ENCODE results near the gene CA5A. TPM values are rescaled to one million over a fixed set of nuclear protein-coding genes. Genes with fewer than 3 reads are reported as not detected.

CA5A gene
- total and polyA plus RNA-seq, 2 of the 13 experiments (the other 11 are each of a cell fraction or from before 2014, with no cell fraction given), result 66.8 to 106 TPM

DNA sequence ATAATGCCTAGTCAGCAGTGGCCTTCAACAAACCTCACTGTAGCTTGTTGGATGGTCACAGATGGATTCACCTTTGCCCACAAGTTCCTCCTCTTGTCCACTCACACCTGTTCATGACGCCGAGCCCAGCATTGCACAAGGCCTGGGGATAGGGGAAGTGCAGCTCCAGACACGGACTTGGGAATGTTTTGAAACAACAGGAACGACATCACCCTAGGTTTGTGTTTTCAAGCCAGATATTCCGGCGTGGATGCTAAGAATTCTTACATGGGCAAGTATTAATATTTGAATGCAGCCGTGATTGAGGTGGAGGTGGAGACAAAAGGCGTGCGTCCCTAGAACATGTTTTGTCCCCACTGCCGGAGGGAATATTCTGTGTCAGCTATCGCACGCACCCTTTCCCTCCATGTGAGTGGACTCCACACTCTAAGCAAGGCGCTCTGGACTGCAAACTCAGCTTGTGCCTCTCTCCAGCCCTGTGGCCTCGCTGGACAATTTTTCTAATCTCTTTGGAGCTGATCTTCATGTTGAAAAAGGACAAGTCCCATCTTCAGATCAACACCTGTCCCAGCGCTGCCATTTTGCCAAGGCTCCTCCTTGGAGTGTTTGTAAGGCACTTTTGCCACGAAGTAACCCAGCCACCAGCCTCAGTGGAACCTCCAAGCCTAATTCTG, 12.9 kb upstream of the CA5A start (continued):
- TF ChIP-seq, protein P1, sequence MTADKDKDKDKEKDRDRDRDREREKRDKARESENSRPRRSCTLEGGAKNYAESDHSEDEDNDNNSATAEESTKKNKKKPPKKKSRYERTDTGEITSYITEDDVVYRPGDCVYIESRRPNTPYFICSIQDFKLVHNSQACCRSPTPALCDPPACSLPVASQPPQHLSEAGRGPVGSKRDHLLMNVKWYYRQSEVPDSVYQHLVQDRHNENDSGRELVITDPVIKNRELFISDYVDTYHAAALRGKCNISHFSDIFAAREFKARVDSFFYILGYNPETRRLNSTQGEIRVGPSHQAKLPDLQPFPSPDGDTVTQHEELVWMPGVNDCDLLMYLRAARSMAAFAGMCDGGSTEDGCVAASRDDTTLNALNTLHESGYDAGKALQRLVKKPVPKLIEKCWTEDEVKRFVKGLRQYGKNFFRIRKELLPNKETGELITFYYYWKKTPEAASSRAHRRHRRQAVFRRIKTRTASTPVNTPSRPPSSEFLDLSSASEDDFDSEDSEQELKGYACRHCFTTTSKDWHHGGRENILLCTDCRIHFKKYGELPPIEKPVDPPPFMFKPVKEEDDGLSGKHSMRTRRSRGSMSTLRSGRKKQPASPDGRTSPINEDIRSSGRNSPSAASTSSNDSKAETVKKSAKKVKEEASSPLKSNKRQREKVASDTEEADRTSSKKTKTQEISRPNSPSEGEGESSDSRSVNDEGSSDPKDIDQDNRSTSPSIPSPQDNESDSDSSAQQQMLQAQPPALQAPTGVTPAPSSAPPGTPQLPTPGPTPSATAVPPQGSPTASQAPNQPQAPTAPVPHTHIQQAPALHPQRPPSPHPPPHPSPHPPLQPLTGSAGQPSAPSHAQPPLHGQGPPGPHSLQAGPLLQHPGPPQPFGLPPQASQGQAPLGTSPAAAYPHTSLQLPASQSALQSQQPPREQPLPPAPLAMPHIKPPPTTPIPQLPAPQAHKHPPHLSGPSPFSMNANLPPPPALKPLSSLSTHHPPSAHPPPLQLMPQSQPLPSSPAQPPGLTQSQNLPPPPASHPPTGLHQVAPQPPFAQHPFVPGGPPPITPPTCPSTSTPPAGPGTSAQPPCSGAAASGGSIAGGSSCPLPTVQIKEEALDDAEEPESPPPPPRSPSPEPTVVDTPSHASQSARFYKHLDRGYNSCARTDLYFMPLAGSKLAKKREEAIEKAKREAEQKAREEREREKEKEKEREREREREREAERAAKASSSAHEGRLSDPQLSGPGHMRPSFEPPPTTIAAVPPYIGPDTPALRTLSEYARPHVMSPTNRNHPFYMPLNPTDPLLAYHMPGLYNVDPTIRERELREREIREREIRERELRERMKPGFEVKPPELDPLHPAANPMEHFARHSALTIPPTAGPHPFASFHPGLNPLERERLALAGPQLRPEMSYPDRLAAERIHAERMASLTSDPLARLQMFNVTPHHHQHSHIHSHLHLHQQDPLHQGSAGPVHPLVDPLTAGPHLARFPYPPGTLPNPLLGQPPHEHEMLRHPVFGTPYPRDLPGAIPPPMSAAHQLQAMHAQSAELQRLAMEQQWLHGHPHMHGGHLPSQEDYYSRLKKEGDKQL (CRISPR knock-in tag; IDR thresholded peaks at IDR 0.05; ENCODE audit: low read depth), result 0 out of 2 replicates have a peak, but pooled peaks have one; percentile 5
- TF ChIP-seq, protein P2, sequence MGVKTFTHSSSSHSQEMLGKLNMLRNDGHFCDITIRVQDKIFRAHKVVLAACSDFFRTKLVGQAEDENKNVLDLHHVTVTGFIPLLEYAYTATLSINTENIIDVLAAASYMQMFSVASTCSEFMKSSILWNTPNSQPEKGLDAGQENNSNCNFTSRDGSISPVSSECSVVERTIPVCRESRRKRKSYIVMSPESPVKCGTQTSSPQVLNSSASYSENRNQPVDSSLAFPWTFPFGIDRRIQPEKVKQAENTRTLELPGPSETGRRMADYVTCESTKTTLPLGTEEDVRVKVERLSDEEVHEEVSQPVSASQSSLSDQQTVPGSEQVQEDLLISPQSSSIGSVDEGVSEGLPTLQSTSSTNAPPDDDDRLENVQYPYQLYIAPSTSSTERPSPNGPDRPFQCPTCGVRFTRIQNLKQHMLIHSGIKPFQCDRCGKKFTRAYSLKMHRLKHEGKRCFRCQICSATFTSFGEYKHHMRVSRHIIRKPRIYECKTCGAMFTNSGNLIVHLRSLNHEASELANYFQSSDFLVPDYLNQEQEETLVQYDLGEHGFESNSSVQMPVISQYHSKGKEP (CRISPR knock-in tag; IDR thresholded peaks at IDR 0.05), result no peak; the same call in 1 of the 2 replicates
- TF ChIP-seq ZNF598 (CRISPR knock-in tag; IDR thresholded peaks at IDR 0.05; ENCODE audit: borderline replicate concordance) (peak; percentile 91; the same call in 1 of the 2 replicates), PAF1 (CRISPR knock-in tag; IDR thresholded peaks at IDR 0.05) (no peak), MIER3 (CRISPR knock-in tag; IDR thresholded peaks at IDR 0.05; ENCODE audit: borderline replicate concordance) (peak; percentile 79; the same call in 1 of the 2 replicates), SMAD9 (CRISPR knock-in tag; IDR thresholded peaks at IDR 0.05) (no peak), STAT5B (CRISPR knock-in tag; IDR thresholded peaks at IDR 0.05) (no peak), HDAC2 (CRISPR knock-in tag; IDR thresholded peaks at IDR 0.05) (peak; percentile 73; the same call in 1 of the 2 replicates), TSC22D2 (CRISPR knock-in tag; IDR thresholded peaks at IDR 0.05; ENCODE audit: borderline replicate concordance) (peak; percentile 14; the same call in 1 of the 2 replicates), TAF15 (IDR thresholded peaks at IDR 0.05; ENCODE audit: low read depth, low read length, poor library complexity, severe bottlenecking) (no peak), ETV6 (CRISPR knock-in tag; conservative IDR thresholded peaks at IDR 0.05) (no peak)
- TF ChIP-seq, protein P3, sequence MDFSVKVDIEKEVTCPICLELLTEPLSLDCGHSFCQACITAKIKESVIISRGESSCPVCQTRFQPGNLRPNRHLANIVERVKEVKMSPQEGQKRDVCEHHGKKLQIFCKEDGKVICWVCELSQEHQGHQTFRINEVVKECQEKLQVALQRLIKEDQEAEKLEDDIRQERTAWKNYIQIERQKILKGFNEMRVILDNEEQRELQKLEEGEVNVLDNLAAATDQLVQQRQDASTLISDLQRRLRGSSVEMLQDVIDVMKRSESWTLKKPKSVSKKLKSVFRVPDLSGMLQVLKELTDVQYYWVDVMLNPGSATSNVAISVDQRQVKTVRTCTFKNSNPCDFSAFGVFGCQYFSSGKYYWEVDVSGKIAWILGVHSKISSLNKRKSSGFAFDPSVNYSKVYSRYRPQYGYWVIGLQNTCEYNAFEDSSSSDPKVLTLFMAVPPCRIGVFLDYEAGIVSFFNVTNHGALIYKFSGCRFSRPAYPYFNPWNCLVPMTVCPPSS (IDR thresholded peaks at IDR 0.05), result no peak
- TF ChIP-seq, protein P4, sequence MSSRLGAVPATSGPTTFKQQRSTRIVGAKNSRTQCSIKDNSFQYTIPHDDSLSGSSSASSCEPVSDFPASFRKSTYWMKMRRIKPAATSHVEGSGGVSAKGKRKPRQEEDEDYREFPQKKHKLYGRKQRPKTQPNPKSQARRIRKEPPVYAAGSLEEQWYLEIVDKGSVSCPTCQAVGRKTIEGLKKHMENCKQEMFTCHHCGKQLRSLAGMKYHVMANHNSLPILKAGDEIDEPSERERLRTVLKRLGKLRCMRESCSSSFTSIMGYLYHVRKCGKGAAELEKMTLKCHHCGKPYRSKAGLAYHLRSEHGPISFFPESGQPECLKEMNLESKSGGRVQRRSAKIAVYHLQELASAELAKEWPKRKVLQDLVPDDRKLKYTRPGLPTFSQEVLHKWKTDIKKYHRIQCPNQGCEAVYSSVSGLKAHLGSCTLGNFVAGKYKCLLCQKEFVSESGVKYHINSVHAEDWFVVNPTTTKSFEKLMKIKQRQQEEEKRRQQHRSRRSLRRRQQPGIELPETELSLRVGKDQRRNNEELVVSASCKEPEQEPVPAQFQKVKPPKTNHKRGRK (CRISPR knock-in tag; IDR thresholded peaks at IDR 0.05), result no peak
- TF ChIP-seq, protein P5, sequence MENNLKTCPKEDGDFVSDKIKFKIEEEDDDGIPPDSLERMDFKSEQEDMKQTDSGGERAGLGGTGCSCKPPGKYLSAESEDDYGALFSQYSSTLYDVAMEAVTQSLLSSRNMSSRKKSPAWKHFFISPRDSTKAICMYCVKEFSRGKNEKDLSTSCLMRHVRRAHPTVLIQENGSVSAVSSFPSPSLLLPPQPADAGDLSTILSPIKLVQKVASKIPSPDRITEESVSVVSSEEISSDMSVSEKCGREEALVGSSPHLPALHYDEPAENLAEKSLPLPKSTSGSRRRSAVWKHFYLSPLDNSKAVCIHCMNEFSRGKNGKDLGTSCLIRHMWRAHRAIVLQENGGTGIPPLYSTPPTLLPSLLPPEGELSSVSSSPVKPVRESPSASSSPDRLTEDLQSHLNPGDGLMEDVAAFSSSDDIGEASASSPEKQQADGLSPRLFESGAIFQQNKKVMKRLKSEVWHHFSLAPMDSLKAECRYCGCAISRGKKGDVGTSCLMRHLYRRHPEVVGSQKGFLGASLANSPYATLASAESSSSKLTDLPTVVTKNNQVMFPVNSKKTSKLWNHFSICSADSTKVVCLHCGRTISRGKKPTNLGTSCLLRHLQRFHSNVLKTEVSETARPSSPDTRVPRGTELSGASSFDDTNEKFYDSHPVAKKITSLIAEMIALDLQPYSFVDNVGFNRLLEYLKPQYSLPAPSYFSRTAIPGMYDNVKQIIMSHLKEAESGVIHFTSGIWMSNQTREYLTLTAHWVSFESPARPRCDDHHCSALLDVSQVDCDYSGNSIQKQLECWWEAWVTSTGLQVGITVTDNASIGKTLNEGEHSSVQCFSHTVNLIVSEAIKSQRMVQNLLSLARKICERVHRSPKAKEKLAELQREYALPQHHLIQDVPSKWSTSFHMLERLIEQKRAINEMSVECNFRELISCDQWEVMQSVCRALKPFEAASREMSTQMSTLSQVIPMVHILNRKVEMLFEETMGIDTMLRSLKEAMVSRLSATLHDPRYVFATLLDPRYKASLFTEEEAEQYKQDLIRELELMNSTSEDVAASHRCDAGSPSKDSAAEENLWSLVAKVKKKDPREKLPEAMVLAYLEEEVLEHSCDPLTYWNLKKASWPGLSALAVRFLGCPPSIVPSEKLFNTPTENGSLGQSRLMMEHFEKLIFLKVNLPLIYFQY (CRISPR knock-in tag; IDR thresholded peaks at IDR 0.05; ENCODE audit: borderline replicate concordance), result 0 out of 2 replicates have a peak, but pooled peaks have one; percentile 20
